Measurements from ENCODE around the gene MREG.

GRCh38 chr2:215907147-215907546 is 106.2 kb downstream of the MREG start:
- TF ChIP-seq CTCF (IDR thresholded peaks at IDR 0.05): no peak
- no peak for TF ChIP-seq EZH2 (IDR thresholded peaks at IDR 0.05)
- no peak for TF ChIP-seq EZH2phosphoT487 (IDR thresholded peaks at IDR 0.05)

Data from neural progenitor cell (in vitro differentiated cells).